NCI-H1092 treated with DMSO at 0.1 percent for 48 hours (cell line): ENCODE results near the gene TEX50.
"Not testable (repeated sequence)": the region's sequence is repeated elsewhere in the genome, so short reads cannot be mapped to it uniquely, and the experiment has no call there.

Source experiments
- DNase-seq: peaks from one replicate; lab custom pipeline; 2025; lab: John Stamatoyannopoulos, UW

Gene TEX50

DNA sequence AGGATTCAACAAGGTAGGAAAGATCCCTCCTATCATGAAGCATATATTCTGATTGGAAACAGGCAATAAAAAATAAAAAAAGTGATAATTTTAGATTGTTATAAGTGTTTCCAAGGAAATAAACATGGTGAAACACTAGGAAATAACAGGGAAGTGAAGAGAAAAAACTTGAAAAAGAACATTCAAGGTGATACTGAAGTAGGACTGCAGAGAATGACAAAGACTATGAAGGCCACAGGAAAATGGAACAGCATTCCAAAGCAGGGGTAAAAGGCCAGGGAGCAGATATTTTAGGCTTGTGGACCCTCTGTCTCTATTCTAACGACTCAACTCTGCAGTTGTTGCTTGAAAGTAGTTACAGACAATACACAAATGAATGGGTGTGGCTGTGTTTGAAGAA, 26.6 kb downstream of the TEX50 start:
- DNase-seq: no peak

DNA sequence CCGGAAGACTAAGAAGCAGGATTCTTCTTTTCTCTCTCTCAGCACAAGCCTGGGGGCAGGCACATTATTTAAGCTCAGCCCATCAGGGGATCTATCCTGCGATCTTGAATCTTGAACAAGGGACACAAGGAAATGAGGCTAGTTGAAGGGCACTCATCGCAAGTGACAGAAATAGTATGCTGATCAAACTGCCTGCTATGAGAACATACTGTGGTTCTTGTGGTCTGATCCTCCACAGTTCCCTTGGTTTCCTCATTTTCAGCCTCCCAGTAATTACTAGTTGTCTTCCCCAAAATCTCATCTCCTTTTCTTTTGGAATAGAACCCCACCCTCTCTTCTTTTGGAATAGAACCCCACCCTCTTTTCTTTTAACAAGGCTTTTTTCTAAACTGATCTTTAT, 28.0 kb downstream of the TEX50 start:
- no peak for DNase-seq

DNA sequence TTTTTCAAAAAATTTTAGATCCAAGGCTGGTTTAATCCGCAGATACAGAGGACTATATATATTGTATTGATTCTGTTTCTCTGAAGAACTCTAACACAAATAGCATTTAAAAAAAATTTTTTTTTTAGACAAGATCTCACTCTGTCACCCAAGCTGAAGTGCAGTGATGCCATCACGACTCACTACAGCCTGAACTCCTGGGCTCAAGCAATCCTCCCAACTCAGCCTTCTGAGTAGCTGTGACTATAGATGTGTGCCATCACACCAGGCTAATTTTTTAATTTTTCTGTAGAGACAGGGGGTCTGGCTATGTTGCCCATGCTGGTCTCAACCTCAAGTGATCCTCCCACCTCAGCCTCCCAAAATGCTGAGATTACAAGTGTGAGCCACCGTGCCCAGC, 31.5 kb downstream of the TEX50 start:
- DNase-seq: no peak

DNA sequence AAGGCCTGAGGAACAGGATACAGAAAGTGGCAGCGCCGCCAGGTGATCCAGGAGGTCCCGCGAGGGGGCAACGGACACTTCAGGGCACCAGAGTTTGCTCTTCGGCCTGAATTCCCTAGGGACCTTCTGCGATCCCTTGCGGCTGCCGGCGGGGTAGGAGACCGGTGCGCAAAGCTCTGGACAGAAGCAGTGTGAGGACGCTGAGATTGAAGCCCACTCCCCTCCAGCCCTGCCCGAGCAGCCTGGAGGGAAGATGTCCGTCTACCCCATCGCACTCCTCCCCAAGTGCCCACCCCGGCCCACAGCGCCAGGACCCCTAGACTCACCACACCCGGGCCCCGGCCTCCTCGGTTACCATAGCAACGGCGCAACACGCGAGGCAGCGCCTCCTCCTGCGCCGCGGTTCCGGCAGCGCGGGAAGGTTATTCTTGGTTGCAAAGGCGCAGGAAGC, 34.4 kb downstream of the TEX50 start, which contains the start of gene ANKRD45:
Gene ANKRD45 (minus strand): TSS at position 361 of the 451 bp plus-strand sequence. CDS start 10,433 bp downstream, outside the sequence.
- DNase-seq: no peak

DNA sequence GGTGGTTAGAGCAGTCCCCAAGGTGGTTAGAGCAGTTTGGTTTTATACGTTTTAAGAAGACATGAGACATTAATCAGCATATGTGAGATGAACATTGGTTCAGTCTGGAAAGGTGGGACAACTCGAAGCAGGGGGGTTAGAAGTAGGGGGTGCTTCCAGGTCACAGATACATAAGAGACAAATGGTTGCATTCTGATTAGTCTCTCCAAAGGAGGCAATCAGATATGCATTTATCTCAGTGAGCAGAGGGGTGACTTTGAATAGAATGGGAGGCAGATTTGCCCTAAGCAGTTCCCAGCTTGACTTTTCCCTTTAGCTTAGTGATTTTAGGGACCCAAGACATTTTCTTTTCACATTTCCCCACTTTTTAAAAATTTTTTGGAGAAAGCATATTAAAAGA, 39.4 kb downstream of the TEX50 start:
- not testable (repeated sequence) for DNase-seq

DNA sequence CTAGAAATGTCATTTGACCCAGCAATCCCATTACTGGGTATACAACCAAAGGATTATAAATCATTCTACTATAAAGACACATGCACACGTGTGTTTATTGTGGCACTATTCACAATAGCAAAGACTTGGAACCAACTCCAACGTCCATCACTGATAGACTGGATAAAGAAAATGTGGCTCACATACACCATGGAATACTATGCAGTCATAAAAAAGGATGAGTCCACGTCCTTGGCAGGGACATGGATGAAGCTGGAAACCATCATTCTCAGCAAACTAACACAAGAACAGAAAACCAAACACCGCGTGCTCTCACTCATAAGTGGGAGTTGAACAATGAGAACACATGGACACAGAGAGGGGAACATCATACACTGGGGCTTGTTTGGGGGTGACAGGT, 45.0 kb downstream of the TEX50 start:
- DNase-seq: not testable (repeated sequence)

DNA sequence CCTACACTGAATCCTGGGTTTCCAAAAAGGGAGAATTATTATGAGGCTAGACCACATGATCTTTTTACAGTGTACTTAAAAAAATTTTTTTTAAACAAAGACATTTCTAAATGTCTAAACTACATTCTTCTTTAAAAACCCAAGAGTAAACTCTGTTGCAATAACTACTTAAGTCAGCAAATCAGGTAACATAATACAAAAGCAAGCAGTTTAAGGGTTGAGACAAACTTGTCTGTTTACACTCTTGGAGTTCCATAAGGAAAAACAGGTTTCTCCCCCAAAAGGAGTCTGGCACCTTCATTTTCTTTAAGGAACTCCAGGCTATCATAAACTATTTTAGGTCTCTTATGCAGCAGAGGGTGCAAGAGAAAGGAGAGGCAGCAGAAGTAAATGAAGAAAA, 47.0 kb downstream of the TEX50 start:
- no peak for DNase-seq

DNA sequence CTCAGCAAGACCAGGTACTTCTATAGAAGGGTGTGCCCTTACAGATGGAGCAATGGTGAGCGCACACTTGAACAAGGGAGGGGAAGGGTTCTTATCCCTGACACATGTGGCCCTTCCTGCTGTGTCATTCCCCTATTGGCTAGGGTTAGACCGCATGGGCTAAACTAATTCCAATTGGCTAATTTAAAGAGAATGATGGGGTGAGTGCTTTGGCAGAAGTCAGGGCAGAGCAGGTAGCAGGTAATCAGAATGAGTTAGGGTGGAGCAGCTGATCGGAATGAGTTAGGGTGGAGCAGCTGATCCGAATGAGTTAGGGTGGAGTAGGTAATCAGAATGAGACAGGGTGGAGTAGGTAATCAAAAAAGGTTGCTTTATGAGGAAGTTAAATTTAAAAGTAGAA, 48.7 kb downstream of the TEX50 start:
- not testable (repeated sequence) for DNase-seq

DNA sequence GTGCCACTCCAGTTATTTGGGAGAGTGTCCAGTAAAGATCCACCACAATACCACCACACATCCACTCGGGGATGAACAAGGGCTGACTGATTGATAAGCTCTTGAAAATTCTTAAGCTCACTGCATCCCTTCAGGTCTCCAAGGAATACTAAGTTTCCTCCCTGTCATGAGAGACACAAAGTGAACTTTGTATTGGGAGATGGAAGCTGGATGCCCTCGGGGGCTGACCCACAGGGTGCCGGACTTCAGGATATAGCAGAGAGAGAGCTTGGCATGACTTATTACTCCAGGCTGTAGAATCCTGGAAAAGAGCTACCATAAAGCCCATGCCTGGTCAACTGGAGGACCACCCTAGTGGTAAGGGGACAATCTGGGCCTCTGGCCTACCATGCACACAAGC, 50.0 kb downstream of the TEX50 start:
- not testable (repeated sequence) for DNase-seq
